ENCODE results near the gene APBA2.

GRCh38 chr15:29106551-29107290, 220.9 kb downstream of the APBA2 start:
- TF ChIP-seq POLR2A (IDR thresholded peaks at IDR 0.05) (no peak), CTCF (IDR thresholded peaks at IDR 0.05 in 8 of 11, conservative IDR thresholded peaks at IDR 0.05 in 3 of 11) (no peak)
